ENCODE measurements around the gene CDH4.
"Not testable (repeated sequence)": the region's sequence is repeated elsewhere in the genome, so short reads cannot be mapped to it uniquely, and the experiment has no call there.

CDH4 gene

GRCh38 chr20:61933951-61934715 lies 682.1 kb downstream of the CDH4 start:
- DNase-seq (ENCODE audit: low read depth): no peak

DNA sequence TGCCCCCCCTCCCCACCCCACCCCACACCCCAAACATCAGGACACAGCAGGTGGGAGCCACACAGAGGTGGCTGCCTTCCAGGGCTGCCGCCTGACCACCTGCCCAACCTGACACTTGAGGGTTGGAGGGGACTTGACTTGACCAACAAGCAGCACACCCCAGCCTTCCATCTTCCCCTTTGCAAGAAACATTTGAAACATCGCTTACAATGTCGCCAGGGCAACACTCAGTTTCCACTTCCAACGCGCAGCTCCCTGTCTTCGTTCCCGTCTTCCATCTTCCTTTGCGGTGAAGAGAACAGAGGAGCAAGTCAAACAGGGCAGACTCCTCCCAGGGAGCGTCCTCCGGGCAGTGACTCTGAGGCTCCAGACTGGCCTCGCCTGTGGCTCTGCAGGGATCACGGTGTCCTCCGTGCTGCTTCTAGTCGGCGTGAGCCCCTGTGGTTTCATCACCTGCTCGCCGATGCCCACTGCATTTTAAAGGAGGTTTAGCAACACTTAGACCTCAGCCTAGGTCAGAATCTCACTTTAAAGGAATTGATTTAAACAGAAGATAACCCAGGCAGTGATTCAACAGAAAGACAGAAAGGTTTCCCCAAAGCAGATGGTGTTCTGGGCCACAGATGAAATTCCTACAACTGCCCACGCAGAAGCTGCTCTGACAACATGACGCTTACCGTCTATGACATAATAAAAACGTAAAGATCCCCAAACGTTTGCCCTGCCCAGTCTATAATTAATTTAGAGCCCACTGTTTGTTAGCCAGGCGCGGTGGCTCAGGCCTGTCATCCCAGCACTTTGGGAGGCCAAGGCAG lies 682.9 kb downstream of the CDH4 start:
- no peak for DNase-seq (ENCODE audit: low read depth)

DNA sequence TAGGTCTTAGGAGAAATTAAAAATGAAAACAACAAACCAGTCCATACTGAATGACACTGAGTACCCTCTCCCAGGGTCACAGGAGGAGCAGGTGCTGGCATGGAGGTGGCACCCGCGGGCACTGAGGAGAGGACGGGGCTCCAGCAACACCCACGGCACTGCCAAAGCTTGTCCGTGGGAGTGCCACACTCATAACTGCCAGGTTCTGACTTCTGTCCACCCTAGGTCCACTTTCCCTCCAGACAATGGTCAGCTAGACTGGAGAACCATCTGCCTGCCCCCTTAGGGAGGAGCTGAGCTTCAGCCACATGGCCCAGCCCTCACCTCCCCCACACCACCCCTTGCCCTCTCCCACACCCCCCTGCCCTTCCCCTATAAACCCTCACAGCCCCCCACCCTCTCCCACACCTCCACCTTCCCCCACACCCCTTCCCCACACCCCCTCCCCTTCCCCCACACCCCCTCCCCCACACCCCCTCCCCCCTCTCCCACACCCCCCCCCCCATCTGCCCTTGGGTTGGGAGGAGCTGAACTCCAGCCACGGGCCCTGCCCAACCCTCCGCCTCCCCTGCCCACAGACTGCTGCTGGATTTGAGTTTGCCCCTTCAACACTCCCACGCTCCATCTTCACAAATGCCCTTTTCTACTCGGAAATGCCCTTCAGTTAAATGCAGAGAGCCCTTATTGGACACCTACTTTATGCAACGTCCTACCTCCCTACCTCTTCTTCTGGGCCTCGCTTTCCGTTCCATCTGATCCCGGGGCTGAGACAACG lies 684.1 kb downstream of the CDH4 start:
- no peak for DNase-seq (ENCODE audit: low read depth)

DNA sequence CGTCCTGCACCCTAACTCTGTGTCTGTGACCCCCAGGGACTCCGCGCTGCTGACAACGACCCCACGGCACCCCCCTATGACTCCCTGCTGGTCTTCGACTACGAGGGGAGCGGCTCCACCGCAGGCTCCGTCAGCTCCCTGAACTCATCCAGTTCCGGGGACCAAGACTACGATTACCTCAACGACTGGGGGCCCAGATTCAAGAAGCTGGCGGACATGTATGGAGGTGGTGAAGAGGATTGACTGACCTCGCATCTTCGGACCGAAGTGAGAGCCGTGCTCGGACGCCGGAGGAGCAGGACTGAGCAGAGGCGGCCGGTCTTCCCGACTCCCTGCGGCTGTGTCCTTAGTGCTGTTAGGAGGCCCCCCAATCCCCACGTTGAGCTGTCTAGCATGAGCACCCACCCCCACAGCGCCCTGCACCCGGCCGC lies 684.7 kb downstream of the CDH4 start:
- DNase-seq (ENCODE audit: low read depth): no peak

- no peak for DNase-seq (ENCODE audit: low read depth)
Observed at GRCh38 chr20:61937146-61937962, 685.3 kb downstream of the CDH4 start.

DNA sequence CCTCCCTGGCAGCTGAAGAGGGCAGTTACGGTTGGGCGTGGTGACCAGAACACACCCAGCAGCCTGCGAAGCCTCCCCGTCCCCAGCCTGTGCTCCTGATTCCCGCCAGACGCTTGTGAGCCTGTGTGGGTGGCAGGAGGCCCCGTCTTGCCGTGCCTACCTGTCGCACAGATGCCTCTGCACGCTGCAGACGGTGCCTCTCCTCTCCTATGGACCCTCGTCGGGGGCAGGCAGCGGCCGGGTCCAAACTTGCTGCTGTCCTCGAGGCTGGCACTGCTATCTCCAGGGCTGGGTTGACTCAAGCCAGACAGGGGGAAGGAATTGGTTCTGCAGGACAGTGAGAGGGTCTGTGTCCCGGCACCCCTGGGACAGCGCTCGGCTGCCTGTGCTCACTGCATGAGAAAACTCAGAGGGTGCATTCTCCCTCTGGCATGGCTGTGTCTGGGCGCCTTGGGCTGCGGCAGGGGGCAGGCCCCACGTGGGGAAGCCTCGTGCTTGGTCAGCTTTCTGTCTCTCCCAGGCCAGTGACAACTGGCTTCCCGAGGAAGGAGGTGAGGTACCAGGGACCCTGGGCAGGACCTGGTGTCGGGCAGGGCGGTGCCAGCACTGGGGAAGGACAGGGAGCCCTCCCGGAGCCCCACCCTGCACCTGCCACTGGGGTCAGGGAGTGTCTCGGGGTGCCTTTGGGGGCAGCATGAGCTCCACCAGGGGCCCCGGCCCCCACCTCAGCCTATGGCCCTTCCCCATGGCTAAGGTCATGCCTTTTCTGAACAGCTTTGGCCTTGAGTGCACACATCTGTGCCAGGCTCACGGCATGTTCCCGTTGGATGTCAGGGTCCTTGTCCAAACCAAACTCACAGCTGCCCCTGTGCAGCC lies 686.1 kb downstream of the CDH4 start:
- no peak for DNase-seq (ENCODE audit: low read depth)

DNA sequence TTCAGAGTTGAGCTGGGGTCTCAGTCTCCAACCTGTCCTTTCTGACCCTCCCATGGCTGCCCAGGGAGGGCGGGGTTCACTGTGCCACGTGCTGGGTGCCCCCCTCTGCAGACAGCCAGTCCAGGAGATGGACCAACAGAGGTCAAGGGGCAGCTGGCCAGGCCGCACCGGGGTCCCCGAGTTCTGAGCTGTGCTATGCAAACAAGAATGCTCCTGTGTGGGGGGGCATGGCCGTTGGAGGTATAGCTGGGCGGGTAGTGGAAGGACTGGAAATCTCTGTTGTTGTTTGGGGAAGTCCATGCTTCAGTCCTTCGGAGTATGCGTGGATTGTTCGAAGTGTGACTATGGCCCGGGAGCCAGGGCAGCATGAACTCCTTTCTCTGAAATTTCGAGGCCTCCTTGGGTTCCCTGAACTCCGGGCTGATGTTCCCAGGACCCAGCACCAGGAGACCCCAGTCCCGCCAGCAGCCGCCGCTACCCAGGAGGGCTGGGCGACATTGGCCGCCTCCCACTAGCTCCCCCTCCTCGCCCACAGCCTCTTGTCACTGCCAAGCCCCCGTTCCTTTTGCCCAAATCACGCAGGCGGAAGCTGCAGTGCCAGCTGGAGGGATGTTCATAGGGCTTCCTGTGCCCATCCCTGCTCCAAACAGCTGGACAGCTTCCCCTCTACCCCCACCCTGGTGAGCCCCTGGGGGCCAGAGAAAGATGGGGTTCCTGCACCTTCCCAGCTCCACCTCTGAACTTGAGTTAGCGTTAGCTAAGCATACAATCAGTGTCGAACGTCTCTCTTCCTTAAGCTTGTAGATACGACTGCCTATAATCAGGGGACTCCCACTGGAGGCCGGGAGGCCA lies 687.0 kb downstream of the CDH4 start:
- DNase-seq (ENCODE audit: low read depth): no peak

- DNase-seq (ENCODE audit: low read depth): no peak
Observed at GRCh38 chr20:61939691-61940360, 687.8 kb downstream of the CDH4 start.

DNA sequence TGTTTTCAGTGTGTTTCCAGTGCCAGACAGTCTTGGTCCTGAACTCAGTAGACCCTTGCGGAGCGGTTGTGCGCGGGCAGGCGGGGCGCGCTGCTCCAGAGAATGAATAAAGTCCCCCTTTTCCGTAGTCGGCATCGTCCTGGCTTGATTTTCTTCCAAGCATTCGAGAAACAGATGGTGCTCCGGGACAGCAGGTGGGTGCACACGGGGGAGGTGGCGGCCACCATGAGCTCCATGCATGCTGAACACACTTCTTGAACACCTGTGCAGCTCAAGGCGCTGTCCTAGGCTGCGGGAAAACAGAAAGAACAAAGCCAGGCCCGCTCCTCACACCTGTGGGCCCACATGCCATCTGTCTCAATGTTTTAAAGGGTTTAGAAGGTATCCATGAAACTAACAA lies 688.4 kb downstream of the CDH4 start:
- no peak for DNase-seq (ENCODE audit: low read depth)

DNA sequence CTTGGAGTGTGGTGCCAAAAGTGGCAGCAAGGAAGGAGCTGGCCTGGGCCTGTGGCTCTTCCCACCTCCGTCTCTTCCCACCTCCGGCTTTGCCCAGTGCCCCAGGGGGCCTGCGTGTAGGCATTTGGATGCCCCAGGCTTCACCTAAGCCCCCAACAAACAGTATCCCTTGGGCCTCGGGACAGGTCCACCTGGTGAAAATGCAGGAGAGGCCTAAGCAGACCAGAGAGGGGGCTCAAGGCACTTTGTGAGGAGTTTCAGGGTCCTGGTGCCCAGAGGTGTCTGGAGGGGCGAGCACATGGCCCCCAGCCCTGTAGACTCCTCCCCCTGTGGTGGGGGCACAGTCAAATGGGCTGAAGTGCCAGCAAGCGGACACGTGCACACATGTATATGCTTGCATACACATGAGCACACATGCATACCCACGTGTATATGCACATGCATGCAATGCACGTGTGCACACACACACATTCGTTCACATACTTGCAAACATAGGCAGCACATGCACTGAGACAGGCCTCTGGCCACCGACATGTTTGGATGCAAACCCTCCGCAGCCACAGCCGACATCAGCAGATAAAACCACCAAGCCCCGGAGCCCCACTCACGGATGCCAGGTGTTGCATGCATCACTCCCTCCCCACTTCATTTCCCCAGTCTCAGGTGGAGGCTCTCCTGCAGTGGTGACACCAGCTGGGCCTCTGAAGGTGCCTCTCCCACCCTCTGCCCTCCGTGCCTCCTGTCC lies 689.1 kb downstream of the CDH4 start:
- no peak for DNase-seq (ENCODE audit: low read depth)

GRCh38 chr20:61941721-61942405 lies 689.8 kb downstream of the CDH4 start:
- DNase-seq (ENCODE audit: low read depth): no peak

DNA sequence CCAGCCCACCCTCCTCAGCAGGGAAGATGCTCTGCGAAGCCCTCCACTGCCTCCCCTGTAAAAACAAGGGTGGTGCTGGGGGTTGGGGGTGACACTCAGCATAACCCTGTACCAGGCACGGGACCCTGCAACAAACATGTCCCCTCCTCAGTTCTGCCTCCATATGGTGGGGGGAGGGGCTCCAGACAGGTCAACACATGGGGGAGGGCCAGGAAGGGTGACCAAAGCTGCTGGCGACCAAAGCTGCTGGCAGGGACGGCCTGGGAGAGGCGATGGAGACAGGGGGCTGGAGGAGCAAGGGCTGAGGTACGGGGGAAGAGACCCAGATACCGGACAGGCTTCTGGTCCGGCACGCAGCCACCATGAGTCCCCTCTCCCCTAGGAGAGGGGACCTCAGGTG lies 690.5 kb downstream of the CDH4 start:
- DNase-seq (ENCODE audit: low read depth): no peak

- not testable (repeated sequence) for DNase-seq (ENCODE audit: low read depth)
Observed at GRCh38 chr20:61944967-61945366, 692.9 kb downstream of the CDH4 start.

- not testable (repeated sequence) for DNase-seq (ENCODE audit: low read depth)
Observed at GRCh38 chr20:61945495-61945894, 693.4 kb downstream of the CDH4 start.

GRCh38 chr20:61948056-61948455 lies 696.0 kb downstream of the CDH4 start:
- not testable (repeated sequence) for DNase-seq (ENCODE audit: low read depth)

- no peak for DNase-seq (ENCODE audit: low read depth)
Observed at GRCh38 chr20:61948586-61949362, 696.7 kb downstream of the CDH4 start.

DNA sequence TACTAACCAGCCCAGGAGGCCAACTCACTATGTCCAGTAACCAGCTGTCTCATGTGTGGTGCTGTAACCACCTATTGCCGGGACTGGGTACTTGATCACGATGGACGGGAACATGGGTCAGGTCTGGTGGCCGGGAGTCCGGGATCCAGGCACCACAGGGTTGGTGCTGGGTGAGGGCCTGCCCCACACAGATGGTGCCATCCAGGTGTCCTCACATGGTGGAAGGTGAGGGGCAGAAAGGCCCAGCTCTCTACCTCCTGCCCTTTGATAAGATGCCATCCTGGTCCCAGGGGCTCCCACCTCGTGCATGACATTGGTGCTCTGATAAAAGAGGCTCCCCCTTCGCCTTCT lies 697.3 kb downstream of the CDH4 start:
- no peak for DNase-seq (ENCODE audit: low read depth)
